HG02571 (cell line): Measurements from ENCODE around the gene STK11IP.
A peak's percentile ranks its signal among the peaks of the same experiment; 100 is the strongest.

Experiments used
- ATAC-seq: cut with Tn5 transposase; IDR thresholded peaks from one replicate; pipeline ENCODE4 v1.9.1; 2021; ENCODE audit warnings: mild to moderate bottlenecking, moderate library complexity; ENCODE audit not compliant: unreplicated experiment

The STK11IP gene

GRCh38 chr2:219597552-219598307 is at the start of gene STK11IP:
Gene STK11IP, plus strand, starts transcription at chr2:219597857. Its CDS starts 263 bp downstream, at chr2:219598120.
- peak; percentile 93 for ATAC-seq

- ATAC-seq, result no peak
These were observed 48.7 kb upstream of the STK11IP start for GRCh38 chr2:219548990-219549389.

DNA sequence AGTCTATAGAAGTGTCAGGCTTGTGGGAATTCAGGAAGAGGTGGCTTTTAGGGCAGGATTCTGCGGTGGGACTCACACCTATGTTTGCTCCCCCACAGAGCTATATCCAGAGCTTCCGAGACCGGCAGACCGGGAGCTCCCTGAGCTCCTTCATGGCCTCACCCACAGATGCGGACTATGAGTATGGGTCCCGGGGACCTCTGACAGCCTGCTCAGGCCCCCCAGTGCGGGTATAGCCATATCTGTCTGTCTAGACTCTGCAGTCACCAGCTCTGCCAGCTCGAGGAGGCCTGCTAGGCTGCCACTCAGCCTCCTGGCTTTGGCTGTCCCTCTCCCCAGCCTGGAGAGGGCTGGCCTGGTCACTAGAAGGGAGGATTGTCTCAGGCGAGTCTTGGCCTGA is 48.0 kb upstream of the STK11IP start:
- no peak for ATAC-seq

- ATAC-seq, result peak; percentile 8
These were observed 45.9 kb upstream of the STK11IP start for GRCh38 chr2:219551441-219552381.

- ATAC-seq, result peak; percentile 81
These were observed 45.1 kb upstream of the STK11IP start for GRCh38 chr2:219552382-219553167.

DNA sequence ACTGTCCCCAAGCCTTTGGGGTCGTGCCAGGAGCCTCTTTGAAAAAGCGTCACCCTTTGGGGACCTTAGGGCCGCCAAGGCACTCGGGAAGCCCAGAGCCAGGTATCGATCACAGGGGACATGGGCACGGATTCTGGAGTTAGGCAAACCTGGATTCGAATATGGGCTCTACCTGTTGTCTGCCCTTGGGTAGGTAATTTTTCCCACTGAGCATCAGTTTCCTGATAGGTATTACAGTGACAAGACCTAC is 44.6 kb upstream of the STK11IP start:
- no peak for ATAC-seq

DNA sequence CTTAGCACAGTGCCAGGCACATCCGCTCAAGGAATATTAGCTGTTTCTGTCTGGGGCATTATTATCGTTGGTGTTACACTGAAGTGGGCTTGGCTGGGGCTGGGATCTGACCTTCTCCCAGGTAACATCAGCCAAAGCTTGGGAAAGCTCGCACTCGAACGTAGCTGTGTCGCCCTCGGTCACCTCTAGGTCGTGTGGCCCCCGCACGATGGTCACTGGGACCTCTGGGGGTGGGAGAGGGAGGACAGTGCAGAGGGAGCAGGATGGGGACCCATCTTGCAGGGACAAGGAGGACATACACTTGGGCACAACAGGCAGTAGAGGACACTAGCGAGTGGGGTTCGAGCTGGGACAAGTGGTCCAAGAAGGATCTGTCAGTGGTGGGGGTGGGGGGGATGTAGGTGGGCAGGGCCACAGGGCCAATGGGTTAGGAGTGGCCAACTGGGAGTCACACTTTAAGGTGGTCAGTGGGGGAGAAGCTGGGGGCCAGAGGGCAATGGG is 44.1 kb upstream of the STK11IP start:
- no peak for ATAC-seq

GRCh38 chr2:219554350-219554749 is 43.3 kb upstream of the STK11IP start:
- ATAC-seq, result no peak

- no peak for ATAC-seq
These were observed 41.7 kb upstream of the STK11IP start for GRCh38 chr2:219555956-219556355.

- ATAC-seq, result no peak
These were observed 41.2 kb upstream of the STK11IP start for GRCh38 chr2:219556413-219556812.

DNA sequence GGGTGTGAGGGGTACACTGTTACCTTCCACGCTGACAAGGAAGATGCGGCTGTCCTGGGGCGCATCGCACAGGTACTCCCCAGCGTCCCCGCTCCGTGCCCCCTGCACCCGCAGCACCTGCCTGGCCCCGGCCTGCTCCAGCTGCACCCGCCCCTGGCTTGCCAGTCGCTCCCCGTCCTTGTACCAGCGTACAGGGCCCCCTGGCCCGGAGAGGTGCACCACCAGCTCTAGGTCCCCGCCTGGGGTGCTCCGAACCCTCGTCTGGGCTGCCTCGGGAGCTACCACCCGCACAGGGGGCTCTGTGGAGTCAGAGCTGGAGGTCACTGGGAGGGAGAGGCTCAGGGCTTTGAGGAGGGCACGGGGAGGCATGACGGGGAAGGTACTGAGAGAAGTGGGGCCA is 40.3 kb upstream of the STK11IP start:
- no peak for ATAC-seq

- ATAC-seq, result no peak
These were observed 39.6 kb upstream of the STK11IP start for GRCh38 chr2:219557791-219558785.

DNA sequence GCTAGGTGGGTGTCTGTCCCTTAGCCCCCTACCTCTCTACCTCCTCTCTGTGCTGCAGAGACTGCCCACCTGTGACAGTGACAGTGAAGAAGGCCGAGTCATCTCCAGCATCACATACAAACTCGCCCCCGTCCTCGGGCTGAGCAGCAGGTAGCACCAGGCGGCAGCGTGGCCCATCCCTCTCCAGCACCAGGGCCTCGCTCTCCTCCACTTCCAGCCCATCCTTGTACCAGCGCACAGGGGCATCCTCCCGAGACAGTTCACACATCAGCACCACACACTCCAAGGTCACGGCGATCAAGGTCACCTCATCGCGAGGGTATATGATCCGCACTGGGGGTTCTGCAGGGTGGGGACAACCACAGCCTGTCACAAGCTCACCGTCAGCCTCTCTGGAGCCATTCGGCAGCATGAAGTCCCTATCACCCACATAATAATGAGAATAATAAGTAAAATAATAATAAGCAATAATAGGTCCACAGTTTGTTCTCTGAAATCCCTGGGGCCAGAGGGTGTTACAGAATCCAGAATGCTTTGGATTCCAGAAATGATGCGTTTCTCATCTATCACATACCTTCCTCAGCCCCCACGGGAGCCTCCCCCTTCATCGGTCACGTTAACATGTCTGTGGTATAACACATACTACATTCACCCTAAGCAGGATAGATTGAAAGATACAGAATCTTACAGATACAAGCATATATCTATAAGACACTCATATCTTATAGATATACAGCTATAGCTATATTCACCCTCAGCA is 38.3 kb upstream of the STK11IP start:
- ATAC-seq, result no peak

DNA sequence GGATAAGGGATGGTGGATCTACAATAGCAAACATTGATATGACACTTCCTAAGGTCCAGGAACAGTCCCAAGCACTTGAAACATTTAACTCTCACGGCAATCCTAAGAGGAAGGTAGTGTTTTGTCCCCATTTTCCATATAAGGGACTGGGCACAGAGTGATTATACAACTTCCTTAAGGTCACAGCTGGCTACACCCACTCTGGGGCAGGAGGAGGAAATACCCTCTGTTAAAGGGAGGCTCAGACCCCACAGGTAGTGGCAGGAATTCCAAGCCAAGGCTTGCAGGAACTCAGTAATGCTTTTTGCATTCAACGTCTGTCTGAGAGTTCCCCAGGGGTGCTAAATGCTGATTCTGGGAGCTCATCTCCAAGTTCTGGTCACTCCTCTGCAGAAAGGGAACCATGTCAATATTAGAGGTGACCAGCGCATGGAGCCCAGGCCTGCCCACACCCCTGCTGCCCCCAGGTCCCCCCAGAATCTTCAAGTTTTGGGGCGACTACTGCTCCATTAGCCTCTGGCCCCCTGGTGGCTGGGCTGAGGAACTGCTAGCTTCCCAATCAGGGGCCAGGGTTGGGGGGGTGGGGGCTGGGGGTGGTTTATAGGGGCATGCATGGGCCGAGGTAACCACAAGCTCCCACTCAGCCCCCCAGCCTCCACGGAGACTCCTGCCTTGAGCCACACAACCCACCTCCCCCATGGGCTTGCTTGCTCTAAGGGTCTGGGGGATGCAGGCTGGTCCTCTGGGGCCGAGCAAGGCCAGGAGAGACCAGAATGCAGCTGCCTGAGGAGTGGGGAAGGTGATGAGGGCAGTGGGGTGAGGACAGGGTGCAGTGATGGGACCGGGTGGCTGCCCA is 37.4 kb upstream of the STK11IP start:
- no peak for ATAC-seq

DNA sequence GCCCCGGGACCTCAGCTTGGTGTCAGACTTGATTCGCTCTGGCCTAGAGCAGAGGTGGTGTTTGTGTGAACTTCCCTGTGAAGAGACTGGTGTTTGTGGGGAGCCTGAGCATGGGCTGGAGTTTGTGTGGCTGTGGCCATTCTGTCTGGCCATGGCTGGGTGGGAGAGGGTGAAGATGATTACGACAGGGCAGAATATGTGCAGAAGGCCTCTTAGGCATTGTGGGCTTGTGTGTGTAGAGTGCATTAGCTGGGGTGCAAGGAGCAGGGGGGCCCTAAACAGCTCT is 36.8 kb upstream of the STK11IP start:
- no peak for ATAC-seq

- no peak for ATAC-seq
These were observed 36.2 kb upstream of the STK11IP start for GRCh38 chr2:219561179-219562048.
